Retinal pigment epithelial cell (primary cell): ENCODE measurements around the gene DCTN3.

Source experiments
- DNase-seq: peaks from one replicate; pipeline ENCODE4 v3.0.0-alpha.2; 2010; ENCODE audit warnings: low read depth
- H3K4me3 ChIP-seq: 2 replicates; pipeline ENCODE4 v1.5.1; 2011; ENCODE audit warnings: mild to moderate bottlenecking, low read length, control low read depth, moderate library complexity
- CTCF ChIP-seq: conservative IDR thresholded peaks from 2 replicates; pipeline ENCODE4 v1.5.1; 2011; ENCODE audit warnings: low read depth, low read length, control low read depth, inconsistent platforms

Gene DCTN3

GRCh38 chr9:34579104-34579807, 41.0 kb downstream of the DCTN3 start:
- no peak overlapping the region for H3K4me3 ChIP-seq
- DNase-seq, result no peak
- no peak for TF ChIP-seq CTCF

- H3K4me3 ChIP-seq, result no peak overlapping the region
- TF ChIP-seq CTCF, result no peak
- no peak for DNase-seq
Observed at GRCh38 chr9:34578241-34579103, 41.8 kb downstream of the DCTN3 start.

- TF ChIP-seq CTCF, result no peak
- no peak overlapping the region for H3K4me3 ChIP-seq
- no peak for DNase-seq
Observed at GRCh38 chr9:34577400-34578240, 42.7 kb downstream of the DCTN3 start.

GRCh38 chr9:34576597-34577399, 43.5 kb downstream of the DCTN3 start:
- H3K4me3 ChIP-seq, result no peak overlapping the region
- no peak for TF ChIP-seq CTCF
- DNase-seq, result no peak

GRCh38 chr9:34575862-34576596, 44.3 kb downstream of the DCTN3 start:
- no peak for DNase-seq
- H3K4me3 ChIP-seq, result no peak overlapping the region
- no peak for TF ChIP-seq CTCF

GRCh38 chr9:34575241-34575640, 45.1 kb downstream of the DCTN3 start:
- no peak for TF ChIP-seq CTCF
- DNase-seq, result no peak
- H3K4me3 ChIP-seq, result no peak overlapping the region
